Smooth muscle cell (in vitro differentiated cells): ENCODE measurements around the gene PYGO2. TPM values are rescaled to one million over a fixed set of nuclear protein-coding genes. Genes with fewer than 3 reads are reported as not detected.

Experiments
- DNase-seq: peaks from one replicate; lab custom pipeline; 2025; ENCODE audit not compliant: unreplicated experiment; lab: John Stamatoyannopoulos, UW
- H2AFZ ChIP-seq: fragments of 200-600 bp; sonication (generic); 2 replicates; pipeline ENCODE4 v1.6.0; 2016; ENCODE audit warnings: antibody characterized with exemption, low read depth, mild to moderate bottlenecking
- H3F3A ChIP-seq: fragments of 200-600 bp; sonication (generic); 2 replicates; pipeline ENCODE4 v1.6.0; 2017; ENCODE audit warnings: antibody characterized with exemption, low read depth
- H3K27ac ChIP-seq: fragments of 200-600 bp; sonication (generic); 2 replicates; pipeline ENCODE4 v1.5.1; 2016; ENCODE audit warnings: low read depth, mild to moderate bottlenecking
- H3K27me3 ChIP-seq: fragments of 200-600 bp; sonication (generic); 2 replicates; pipeline ENCODE4 v1.6.1; 2016; ENCODE audit warnings: low read depth, mild to moderate bottlenecking
- H3K36me3 ChIP-seq: fragments of 200-600 bp; sonication (generic); 2 replicates; pipeline ENCODE4 v1.5.1; 2016; ENCODE audit warnings: low read depth
- H3K4me1 ChIP-seq: fragments of 200-600 bp; sonication (generic); 2 replicates; pipeline ENCODE4 v1.5.1; 2016; ENCODE audit warnings: low read depth
- H3K4me2 ChIP-seq: fragments of 200-600 bp; sonication (generic); 2 replicates; pipeline ENCODE4 v1.6.0; 2016; ENCODE audit warnings: mild to moderate bottlenecking
- H3K4me3 ChIP-seq: fragments of 200-600 bp; sonication (generic); 2 replicates; pipeline ENCODE4 v1.5.1; 2016; ENCODE audit warnings: mild to moderate bottlenecking
- H3K79me2 ChIP-seq: fragments of 200-600 bp; sonication (generic); 2 replicates; pipeline ENCODE4 v1.6.0; 2016; ENCODE audit warnings: low read depth, mild to moderate bottlenecking
- H3K9ac ChIP-seq: fragments of 200-600 bp; sonication (generic); 2 replicates; pipeline ENCODE4 v1.6.0; 2016; ENCODE audit warnings: low read depth
- H3K9me3 ChIP-seq: fragments of 200-600 bp; sonication (generic); replicated peaks from 2 replicates; pipeline ENCODE4 v1.5.1; 2016; ENCODE audit warnings: low read depth
- H4K20me1 ChIP-seq: fragments of 200-600 bp; sonication (generic); 2 replicates; pipeline ENCODE4 v1.6.0; 2016; ENCODE audit warnings: low read depth
- WGBS: methylation state at CpG from one replicate; pipeline ENCODE4 v1.1.7; 2016; ENCODE audit warnings: low lambda C conversion rate; 5-methylcytosine and 5-hydroxymethylcytosine counted together
- polyA plus RNA-seq: library from polyadenylated mRNA; unstranded; fragments of >200 nt; fragmentation: Nextera tagmentation; extraction: Ambion mirVana; gene quantifications from 2 replicates; pipeline ENCODE4 v1.2.1, GENCODE V29; 2016
- total RNA-seq: library from RNA; depleted of rRNA; stranded (reverse); fragments of >200 nt; gene quantifications from 2 replicates; pipeline ENCODE4 v1.2.3, GENCODE V29; 2014
- TF ChIP-seq, protein P1 (sequence below): fragments of 200-600 bp; sonication (generic); IDR thresholded peaks from 2 replicates; pipeline ENCODE4 v1.5.1; 2017; ENCODE audit warnings: borderline replicate concordance, mild to moderate bottlenecking, antibody characterized with exemption; ENCODE audit not compliant: insufficient read depth, poor library complexity, severe bottlenecking

PYGO2 gene
- total and polyA plus RNA-seq, 2 experiments from 2014 or later = 18.4 to 27.9 TPM

DNA sequence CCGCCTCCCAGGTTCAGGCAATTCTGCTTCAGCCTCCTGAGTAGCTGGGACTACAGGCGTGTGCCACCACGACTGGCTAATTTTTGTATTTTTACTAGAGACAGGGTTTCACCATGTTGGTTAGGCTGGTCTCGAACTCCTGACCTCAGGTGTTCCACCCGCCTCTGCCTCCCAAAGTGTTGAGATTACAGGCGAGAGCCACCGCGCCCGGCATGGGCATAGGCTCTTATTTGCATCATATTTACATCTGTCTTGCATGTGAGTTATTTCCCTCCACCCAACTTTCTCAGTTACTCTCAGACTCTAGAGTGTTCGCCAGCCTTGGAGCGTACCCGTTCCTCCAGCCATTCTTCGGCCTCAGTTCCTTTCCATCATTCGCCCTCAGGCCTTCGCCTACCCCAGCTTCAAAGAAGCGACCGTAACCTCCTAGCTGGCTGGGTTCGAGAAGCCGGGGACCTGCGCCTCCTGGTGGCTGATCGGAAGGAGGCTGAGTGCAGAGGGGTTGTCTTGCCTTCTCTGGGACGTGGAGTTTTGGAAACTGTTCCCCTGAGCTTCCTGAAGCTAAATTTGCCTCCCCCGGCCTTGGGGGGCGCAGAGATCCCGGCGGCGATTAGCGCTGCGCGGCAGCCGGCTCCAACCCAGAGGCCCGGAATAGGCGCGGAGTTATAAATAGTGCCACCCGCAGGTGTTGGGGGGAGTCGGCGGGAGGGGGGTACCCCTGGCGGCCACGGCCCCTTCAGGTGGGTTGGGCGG, 37.4 kb upstream of the PYGO2 start:
- no peaks in the 10 kb centered on the region for H3K9me3 ChIP-seq
- peaks cover 10% of the 10 kb centered on the region for H3F3A ChIP-seq
- TF ChIP-seq, protein P1, sequence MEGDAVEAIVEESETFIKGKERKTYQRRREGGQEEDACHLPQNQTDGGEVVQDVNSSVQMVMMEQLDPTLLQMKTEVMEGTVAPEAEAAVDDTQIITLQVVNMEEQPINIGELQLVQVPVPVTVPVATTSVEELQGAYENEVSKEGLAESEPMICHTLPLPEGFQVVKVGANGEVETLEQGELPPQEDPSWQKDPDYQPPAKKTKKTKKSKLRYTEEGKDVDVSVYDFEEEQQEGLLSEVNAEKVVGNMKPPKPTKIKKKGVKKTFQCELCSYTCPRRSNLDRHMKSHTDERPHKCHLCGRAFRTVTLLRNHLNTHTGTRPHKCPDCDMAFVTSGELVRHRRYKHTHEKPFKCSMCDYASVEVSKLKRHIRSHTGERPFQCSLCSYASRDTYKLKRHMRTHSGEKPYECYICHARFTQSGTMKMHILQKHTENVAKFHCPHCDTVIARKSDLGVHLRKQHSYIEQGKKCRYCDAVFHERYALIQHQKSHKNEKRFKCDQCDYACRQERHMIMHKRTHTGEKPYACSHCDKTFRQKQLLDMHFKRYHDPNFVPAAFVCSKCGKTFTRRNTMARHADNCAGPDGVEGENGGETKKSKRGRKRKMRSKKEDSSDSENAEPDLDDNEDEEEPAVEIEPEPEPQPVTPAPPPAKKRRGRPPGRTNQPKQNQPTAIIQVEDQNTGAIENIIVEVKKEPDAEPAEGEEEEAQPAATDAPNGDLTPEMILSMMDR = peak; percentile 88
- H3K27ac ChIP-seq = no peak overlapping the region
- no peak overlapping the region for H2AFZ ChIP-seq
- WGBS = 21% methylated on average over 40 of the region's 40 CpGs
- peak overlapping the region; percentile 73 for H3K4me3 ChIP-seq
- H3K4me2 ChIP-seq = peak overlapping the region; percentile 86
- no peaks in the 10 kb centered on the region for H3K27me3 ChIP-seq
- no peak for DNase-seq
- no peak overlapping the region for H3K9ac ChIP-seq
- no peaks in the 10 kb centered on the region for H3K36me3 ChIP-seq
- H3K79me2 ChIP-seq = peaks cover 15% of the 10 kb centered on the region
- peaks cover 8% of the 10 kb centered on the region for H3K4me1 ChIP-seq
- no peaks in the 10 kb centered on the region for H4K20me1 ChIP-seq

DNA sequence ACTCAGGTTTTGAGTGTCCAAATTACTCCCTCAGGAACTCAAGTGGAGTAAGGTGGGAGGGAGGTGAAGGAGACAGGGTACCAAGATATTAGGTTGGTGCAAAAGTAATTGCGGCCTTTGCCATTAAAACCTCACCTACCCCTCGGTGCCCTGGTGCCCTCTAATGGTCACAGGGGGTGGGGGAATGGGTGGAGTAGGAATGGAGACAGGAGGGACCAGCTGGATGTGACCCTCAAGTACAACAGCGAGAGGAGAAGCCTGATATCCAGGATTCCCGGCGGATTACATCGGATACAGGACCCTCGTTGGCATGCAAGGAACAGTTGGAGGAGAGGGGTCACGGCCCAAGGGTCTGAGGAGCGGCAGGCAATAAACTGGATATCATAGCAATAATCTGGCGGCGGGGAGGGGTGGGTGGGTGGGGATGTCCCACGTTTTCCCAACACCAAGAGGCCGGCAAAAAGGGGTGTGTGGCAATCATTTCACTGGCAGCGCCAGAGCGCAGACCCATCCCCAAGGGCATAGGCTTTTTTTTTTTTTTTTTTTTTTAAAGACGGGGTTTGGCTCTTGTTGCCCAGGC, 36.7 kb upstream of the PYGO2 start:
- Histone ChIP-seq H3K9me3 (no peaks in the 10 kb centered on the region), H2AFZ (no peak overlapping the region), H3K4me1 (peaks cover 8% of the 10 kb centered on the region), H3K36me3 (no peaks in the 10 kb centered on the region), H3K79me2 (peaks cover 8% of the 10 kb centered on the region), H3K27ac (no peak overlapping the region), H3K4me3 (no peak overlapping the region), H3K4me2 (no peak overlapping the region), H4K20me1 (no peaks in the 10 kb centered on the region), H3K9ac (no peak overlapping the region), H3F3A (peaks cover 10% of the 10 kb centered on the region), H3K27me3 (no peaks in the 10 kb centered on the region)
- 94% methylated on average over 16 of the region's 16 CpGs for WGBS
- DNase-seq = no peak
- TF ChIP-seq, protein P1 = no peak

DNA sequence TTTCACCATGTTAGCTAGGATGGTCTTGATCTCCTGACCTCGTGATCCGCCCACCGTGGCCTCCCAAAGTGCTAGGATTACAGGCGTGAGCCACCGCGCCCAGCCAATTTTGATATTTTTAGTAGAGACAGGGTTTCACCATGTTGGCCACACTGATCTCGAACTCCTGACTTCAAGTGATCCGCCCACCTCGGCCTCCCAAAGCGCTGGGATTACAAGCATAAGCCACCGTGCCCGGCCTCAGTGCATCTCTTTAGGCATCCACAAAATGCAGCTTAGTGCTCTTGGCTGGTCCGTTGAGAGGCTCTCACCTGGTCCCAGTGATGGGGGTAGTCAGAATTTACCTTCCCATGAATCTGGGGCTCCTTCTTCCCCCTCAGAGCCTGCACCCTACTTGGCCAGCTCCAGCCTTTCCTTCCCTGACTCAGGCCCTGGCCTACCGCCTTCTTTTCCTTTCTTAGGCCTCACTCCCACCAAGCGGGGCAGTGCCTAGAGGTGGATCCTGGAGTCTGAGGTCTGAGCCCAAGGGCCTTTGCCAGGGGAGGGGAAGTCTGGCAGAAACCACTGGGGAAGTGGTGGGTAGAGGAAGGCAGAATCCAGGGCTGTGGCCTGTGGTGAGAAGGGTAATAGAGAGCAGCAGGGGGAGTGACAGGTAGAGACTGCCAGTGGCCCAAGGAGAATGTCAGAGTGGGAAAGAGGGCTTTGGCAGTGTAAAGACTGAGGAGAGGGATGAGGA, 35.6 kb upstream of the PYGO2 start:
- Histone ChIP-seq H3K27ac (no peak overlapping the region), H3K4me1 (peaks cover 8% of the 10 kb centered on the region), H3K27me3 (no peaks in the 10 kb centered on the region), H3K79me2 (no peaks in the 10 kb centered on the region), H3K4me2 (no peak overlapping the region), H3K9me3 (no peaks in the 10 kb centered on the region), H3K9ac (no peak overlapping the region), H4K20me1 (no peaks in the 10 kb centered on the region), H3K36me3 (no peaks in the 10 kb centered on the region), H3F3A (peaks cover 10% of the 10 kb centered on the region), H3K4me3 (no peak overlapping the region), H2AFZ (no peak overlapping the region)
- TF ChIP-seq, protein P1 = no peak
- WGBS = 87% methylated on average over 15 of the region's 15 CpGs
- DNase-seq = no peak
